DLD1 (cell line): ENCODE measurements around the gene OTUD4.
"Not testable (repeated sequence)": the region's sequence is repeated elsewhere in the genome, so short reads cannot be mapped to it uniquely, and the experiment has no call there.

ENCODE experiments used
- in situ Hi-C: cut with HindIII; loops from 2 replicates; pipeline ENCODE4 v1.10.0; 2017; ENCODE audit warnings: low sequenced_read_pairs

Gene OTUD4

DNA sequence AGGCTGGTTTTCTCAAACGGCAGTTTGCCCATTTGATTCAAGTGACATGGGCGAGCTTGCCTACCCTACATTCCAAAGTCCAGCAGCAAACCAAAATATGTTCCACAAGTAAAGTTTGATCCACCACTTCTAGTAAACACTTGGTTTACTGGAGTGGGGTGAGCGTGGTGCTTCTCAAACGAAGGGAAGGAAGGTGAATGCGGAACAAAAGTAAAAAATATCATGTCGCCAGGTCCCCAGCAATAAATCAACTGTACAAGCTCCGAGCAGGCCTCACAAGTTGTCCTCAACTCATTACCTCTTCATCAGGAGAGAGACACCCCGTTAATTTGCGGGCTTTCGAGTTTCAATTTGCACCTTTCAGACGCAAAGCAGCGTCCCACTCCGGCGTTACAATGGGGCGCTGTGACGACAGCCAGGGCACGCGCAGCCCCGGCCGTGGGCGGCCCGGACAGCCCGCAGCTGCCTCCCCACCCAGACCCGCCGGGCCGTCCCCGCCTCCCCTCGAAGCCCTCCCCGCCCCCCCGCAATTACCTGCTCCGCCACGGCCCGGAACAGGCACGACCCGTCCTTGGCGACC lies 1.0 kb downstream of the OTUD4 start:
- in situ Hi-C loops, result no loop called here

DNA sequence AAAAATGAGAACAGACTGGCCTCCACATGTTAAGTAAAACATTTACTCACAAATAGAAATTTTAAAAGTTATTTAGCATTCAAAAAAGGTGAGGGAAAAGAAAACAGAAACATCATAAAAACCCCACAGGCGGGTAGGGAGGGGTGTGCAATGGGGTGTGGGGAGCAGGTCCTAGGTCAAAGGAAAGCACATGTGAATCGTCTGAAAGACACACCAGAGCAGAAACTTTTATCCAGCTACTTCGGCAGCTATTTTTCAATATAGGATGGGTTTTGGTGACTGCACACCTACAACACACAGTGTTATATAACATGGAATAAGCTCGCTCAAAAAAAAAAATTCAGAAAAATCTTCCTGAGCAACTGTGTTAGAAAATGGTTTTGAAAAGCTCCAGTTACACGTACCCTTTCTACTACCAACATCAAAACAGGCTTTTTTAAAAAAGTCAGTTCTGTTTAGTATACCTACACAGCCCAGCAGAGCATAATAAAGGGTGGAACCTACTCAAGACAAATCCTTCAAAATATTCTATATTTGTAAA lies 1.6 kb downstream of the OTUD4 start:
- in situ Hi-C loops, result no loop called here

DNA sequence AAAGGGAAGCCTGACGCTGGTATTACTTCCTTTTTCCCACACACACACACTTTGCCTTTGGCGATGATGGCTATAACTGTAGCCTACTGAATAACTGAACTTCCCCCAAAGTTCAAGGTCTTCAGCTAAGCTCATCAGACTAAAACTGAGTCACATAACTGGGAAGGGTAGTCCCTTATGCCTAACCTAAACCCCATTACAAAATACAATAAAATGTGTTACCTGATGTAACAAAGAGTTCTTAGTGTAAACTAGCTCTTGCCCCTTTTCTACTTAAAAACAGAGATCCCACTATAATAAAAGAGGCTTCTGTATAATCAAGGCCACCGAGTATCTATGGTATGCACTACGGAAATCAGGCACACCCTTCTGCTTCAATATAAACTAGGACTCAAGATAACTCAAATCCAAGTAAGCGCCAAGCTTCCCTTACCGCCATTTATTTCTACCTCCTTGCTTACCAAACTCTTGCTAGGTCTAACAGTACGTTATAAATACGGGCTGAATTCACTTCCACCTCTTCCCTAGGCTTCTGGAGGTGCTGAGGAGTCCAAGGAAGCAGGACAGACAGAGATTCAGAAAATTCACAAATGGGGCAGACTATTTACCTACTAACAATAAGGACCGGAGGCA lies 2.4 kb downstream of the OTUD4 start:
- in situ Hi-C loops, result no loop called here

DNA sequence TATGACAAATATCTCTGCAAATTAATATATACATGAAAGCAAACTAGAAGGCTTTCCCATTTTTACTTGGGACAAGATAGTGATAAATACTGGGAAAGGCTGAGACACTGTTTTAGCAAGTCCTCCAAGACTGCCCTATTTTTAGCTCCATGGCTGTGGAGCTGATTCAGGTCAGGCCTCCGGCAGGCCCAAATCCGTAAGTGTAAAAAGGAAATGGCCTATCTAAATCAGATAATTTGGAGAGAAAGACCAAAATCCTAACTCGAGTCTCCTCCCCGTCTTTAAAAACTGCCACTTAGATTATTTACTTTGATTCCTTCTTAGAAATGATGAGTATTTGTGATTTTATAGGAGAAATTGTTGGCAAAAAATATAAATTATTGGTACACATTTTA lies 2.9 kb downstream of the OTUD4 start:
- in situ Hi-C loops, result no loop called here

DNA sequence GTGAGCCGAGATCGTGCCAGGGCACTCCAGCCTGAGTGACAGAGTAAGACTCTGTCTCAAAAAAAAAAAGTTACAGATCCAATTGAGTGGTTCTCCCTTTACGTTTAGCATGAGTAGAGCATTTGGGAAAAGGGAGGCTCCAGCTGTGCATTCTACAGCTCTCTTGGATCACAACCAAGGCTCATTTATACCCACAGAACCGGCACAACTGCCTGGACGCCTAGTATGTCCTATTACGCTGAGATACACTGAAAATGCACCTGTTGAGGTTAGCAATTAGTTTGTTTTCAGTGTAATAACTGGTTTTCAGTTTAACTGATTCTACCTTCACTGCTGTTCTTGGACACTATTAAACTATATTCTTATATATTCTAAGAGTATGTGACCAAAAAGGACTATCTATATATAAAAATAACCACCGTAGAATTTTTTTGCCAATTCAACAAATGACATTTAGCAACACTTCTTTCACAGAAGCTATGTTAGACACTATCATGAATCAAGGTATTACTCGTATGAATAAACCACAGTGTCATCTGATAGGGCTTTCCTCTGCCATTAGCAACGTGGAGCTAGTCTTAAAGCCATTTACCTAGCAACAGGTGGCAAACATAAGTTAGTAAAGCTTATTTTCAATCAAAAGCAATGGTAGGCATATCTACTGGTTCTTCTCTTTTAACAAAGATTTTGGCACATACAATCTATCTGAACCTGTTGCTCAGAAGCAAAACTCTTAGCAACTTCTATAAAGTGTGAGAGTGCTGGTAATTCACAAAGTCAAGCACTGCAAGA lies 3.6 kb downstream of the OTUD4 start:
- in situ Hi-C loops, result no loop called here

DNA sequence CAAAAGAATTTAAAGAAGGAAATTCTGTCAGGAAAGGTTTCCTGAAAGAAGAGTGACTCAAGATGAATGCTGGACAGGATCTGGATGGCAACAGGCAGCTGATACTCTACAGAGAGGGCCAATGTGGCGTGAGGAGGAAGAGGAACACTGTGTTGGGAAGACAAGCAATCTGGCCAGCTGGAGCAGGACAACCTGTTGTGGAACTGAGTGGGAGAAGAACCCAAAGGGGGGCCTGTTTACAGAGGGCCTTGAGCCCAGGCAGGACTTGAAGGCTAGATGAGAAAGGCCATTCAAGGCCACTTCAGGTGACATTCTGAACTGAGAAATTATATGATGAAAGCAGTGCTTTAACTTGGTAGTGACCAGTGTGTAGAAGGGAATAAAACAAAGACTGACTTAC lies 8.5 kb downstream of the OTUD4 start:
- in situ Hi-C loops, result no loop called here

DNA sequence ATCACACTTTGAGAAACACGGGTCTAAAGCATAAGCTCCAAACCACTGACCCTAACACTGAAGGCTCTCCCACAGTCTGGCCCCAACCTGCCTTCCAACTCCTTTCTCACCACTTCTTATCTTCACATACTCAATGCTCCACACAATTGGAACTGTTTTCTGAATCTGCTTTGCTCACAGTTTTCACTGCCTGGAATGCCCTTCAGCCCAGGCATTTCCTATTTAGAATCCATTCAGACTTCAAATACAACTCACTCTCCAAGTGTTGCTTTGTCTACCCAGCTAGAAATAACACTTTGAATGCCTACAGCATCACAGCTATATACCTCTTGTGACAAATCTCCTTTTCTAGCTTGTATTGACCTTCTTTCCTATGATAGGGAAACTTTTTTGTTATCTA lies 10.2 kb downstream of the OTUD4 start:
- in situ Hi-C loops, result no loop called here

DNA sequence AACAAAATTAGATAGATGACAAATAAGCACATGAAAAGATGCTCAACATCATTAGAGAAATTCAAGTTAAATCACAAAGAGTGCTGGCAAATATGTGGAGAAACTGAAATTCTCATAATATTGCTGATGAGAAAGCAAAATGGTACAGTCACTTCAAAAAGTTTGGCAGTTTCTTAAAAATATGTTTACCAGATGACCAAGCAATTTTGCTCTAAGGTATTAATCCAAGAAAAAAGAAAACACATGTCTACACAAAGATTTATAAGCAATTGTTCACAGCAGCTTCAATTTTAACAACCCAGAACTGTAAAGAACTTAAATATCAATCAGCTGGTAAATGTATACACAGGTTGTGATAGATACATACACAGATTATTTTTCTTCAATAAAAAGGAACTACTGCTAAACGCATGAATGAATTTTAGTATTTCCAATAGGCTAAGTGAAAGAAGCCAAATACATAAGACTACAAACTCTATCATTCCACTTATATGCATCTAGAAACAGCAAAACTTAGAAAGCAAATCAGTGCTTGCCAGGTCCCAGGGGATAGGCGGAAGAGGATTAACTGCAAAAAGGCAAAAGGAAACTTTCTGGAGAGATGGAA lies 11.7 kb downstream of the OTUD4 start:
- in situ Hi-C loops, result no loop called here

DNA sequence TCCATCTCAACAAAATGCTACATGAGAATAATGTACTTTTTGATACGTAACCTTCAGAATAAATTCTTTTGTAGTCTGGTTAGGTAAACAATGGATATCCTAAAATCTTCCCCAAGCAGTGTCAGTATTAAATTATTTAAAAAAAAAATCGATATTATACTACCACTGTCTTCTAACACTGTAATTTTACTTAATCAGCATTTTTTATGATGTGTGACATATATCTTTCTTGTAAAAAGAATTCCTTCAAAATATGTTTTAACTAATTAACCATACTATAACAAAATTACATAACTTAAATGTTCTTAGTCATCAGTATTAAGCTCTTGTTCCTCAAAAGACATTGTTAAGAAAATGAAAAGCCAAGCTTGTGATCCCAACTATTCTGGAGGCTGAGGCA lies 12.5 kb downstream of the OTUD4 start:
- in situ Hi-C loops, result no loop called here

DNA sequence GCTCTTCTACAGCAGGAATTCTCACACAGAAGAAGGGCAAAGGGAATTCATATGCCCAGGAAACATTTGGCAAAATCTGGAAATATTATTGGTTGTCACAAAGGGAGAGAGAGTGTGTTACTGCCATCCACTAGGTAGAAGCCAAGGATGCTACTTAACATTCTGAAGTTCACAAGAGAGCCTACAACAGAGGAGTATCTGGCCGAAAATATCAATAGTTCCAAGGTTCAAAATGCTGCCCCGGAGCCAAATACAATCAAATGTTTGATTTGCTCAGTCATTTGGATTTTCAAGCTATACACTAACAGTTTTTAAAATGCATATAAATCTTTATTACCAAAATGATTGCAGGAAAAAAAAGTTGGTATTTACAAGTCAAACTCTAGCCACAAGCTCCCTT lies 18.8 kb downstream of the OTUD4 start:
- in situ Hi-C loops, result no loop called here

DNA sequence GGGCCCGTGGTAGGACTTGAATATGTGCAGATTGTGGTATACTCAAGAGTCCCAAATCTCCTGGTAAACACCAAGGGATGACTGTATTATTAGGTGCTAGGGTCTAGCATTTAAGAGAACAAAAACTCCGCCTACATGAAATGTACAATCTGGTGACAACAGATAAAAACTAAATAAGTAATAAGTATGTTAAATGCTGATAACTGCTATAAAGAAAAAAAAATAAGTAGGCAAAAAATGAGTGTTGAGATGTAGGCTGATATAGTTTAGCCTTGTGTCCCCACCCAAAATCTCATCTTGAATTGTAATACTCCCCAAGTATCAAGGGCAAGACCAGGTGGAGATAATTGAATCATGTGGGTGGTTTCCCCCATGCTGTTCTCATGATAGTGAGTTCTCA lies 23.4 kb downstream of the OTUD4 start:
- in situ Hi-C loops, result no loop called here

DNA sequence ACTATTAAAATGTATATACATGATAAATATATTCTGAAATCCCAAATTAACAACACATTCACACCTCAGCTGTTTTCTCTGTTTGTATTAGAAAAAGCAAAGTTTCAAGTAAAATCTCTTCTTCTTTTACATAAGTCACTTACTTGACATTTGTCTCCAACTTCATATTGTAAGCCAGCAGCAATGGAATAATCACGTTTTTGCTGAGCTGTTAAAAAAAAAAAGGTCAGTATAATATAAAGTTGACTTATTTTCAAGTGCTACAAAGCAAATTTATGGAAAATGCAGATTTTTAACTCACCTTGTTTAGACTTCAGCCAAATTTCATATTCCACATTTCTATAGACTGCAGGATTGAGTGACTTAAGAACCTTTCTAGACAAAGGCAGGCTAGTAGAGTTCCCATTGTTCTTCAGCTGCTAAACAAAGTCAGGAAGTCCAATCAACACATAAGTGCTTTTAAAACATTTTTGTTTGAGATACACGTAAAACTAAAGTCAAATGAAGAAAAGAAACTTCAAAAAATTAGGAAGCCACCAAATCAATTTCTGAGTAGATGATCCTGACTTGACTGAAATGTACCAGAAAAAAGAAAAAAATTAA lies 25.0 kb downstream of the OTUD4 start:
- in situ Hi-C loops, result no loop called here

DNA sequence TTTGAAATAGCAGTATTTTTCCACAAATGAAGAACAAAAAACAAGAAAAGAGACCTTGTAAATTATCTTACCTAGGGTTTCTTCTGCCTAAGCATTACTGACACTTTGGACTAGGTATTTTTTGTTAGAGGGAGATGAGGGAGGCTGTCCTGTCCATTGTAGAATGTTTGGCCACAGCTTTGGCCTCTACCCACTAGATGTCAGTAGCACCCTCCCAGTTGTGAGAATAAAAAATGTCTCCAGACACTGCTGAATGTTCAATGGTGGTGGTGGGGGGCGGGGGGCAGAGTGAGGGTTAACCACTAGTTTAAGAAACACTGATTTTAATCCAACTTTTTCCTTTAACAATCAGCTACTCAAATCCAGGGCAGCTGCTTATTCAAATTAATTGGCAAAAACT lies 25.8 kb downstream of the OTUD4 start:
- in situ Hi-C loops, result no loop called here

DNA sequence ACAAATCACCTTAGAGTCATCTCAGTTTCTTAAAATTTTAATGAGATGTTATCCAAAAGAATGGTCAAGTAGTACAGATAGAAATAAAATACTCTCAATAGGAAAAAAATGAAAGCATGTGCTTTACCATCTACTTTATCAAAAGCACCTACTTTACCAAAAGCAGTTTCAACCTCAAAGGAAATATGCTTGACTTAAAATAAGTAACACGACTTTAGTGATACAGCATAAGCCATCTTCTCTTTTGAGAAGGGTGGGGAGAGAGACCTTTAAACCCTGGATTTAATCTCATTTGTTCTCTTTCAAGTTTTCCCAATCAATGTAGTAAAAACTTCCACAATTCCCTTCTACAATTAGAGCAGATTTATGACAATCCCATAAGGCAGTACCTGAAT lies 26.5 kb downstream of the OTUD4 start:
- in situ Hi-C loops, result no loop called here

DNA sequence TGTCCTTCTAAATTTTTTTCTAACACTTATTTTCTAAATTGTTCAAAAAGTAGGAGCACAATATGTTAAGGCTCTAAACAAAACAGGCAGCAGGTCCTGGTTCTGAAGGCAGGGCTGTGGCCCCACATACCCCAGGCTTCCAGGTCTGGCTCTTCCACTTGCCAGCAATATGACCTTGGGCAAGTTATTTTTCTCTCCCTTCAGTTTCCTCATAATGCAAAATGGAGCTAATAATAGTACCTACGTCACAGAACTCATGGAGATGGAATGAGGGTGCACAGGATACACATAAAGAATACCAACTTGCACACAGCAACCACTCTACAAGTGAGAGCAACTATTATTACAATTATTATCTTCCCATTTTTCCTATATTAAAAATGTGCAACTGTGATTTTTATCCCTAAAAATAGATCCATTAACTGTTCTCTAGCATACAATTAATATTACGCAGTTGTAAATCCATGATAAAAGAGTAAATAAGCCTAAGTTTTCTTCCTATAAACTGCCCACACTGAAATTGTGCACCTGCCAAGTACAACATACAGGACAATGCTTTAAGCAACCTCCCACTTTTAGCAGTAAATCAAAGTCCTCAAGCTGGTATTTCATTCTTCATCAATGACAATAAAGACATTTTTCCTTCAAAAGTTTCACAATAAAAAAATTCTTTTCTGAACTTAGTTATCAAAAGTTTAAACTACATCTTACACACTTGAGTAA lies 27.0 kb downstream of the OTUD4 start:
- in situ Hi-C loops, result no loop called here

DNA sequence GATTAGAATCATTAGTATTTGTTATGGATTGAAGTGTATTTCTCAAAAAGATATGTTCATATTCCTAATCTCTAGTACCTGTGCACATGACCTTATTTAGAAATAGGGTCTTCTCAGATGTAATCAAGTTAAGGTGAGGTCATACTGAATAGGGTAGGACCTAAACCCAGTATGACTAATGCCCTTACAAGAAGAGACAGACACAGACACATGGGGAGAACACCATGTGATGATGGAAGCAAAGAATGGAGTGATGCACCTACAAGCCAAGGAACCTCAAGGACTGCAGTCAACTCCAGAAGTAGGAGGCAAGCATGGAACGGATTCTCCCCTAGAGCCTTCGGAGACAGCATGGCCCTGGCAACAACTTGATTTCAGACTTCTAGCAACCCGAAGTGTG lies 31.4 kb downstream of the OTUD4 start:
- in situ Hi-C loops, result no loop called here

DNA sequence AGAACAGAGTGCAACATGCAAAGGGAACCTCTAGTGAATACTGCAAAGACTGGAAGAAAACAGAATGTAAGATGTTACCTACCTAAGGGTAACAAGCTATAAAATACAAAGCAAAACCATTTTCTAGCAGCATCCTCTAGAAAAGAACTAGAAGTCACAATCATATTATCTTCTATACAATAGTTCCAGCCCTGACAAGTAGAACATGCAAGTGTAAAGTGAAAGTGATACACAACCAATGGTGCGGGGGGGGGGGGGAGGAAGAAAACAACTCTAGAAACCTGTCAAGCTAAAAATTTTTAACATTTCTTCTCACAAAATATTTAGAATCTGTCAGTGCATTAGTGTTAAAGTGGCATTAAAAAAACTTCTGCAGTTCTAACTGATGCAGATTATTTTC lies 44.2 kb downstream of the OTUD4 start:
- in situ Hi-C loops, result not testable (repeated sequence)

DNA sequence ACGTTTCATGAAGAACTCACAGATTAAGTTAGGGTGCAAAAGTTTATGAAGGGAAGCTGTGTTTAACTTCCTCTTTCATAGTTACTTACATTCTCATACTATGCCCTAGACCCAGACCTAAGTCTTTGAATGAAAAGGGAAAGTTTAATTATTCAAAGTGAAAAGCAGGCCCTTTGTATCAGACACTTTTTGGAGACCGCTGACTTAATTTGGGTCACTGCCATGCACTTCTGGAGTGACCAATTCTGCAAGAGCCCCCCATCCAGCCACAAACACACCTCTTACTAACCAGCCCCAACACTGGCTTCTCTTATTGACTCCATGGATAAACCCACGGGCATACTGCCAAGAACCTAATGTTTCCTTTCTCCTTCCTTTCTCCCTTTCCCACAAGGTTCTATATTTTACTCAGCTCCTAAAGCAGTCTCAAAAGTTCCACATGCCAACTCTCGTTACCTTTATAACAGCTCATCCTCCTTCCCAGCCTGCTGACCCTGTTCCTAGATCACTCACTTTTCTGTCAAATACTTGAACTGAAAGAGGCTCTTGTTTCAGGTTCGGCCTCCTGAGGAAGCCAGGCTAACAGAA lies 47.8 kb downstream of the OTUD4 start:
- in situ Hi-C loops, result no loop called here

DNA sequence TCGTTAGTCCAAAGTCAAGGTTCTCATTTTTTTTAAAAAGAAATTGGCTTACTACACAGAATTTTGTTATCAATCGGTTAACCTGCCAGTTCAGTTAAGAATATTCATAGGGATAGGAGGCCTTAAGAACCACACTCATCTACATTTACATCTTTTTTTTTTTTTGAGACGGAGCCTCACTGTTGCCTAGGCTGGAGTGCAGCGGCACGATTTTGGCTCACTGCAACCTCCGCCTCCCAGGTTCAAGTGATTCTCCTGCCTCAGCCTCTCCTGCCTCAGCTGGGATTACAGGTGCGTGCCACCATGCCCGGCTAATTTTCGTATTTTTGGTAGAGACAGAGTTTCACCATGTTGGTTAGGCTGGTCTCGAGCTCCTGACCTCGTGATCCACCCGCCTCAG lies 48.5 kb downstream of the OTUD4 start:
- in situ Hi-C loops, result no loop called here

DNA sequence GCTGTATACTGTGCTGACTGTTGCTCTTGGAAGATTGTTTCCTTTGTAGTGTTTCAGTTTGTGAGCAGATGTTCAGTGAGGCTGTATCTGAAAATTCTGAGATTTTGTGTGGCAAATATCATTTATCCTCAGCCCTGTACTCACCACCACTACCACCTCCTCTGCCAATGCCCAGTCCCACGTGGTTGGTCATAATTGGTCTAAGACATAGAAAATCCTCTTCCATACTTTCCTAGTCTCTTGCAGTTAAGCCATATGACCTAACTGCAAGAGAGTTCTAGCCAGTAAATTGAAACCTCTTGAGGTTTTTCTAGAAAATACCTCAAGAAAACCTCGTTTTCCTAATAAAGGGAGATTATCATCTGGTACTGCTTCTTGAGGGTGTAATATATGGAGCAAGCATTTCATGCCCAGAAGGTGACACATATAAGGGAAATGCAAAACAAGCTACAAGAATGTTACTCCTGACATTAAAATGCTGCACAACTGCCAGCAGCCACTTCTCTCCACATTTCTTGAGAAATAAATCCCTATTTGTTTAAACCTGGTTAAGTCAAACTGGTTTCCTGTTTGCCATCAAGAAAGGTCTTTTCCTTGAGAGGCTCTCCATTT lies 49.5 kb downstream of the OTUD4 start:
- in situ Hi-C loops, result no loop called here
